Measurements from ENCODE around the gene DPP8. TPM values are rescaled to one million over a fixed set of nuclear protein-coding genes. Genes with fewer than 3 reads are reported as not detected.

The DPP8 gene
- total RNA-seq, 1 donor from 2014 or later: 28.2 TPM

GRCh38 chr15:65424683-65425082, 92.8 kb downstream of the DPP8 start:
- DNase-seq (ENCODE audit: low spot score): no peak

- DNase-seq (ENCODE audit: low spot score): peak; percentile 31
These were observed 93.4 kb downstream of the DPP8 start for GRCh38 chr15:65423976-65424679.

GRCh38 chr15:65423150-65423975, 94.1 kb downstream of the DPP8 start:
- DNase-seq (ENCODE audit: low spot score): no peak

- peak; percentile 97 for DNase-seq (ENCODE audit: low spot score)
These were observed 95.9 kb downstream of the DPP8 start for GRCh38 chr15:65421360-65422215.

- DNase-seq (ENCODE audit: low spot score): no peak
These were observed 96.5 kb downstream of the DPP8 start for GRCh38 chr15:65420975-65421359.

GRCh38 chr15:65418596-65418995, 98.9 kb downstream of the DPP8 start:
- DNase-seq (ENCODE audit: low spot score): no peak

GRCh38 chr15:65416845-65417416, 100.6 kb downstream of the DPP8 start:
- peak; percentile 72 for DNase-seq (ENCODE audit: low spot score)

- peak; percentile 84 for DNase-seq (ENCODE audit: low spot score)
These were observed 102.5 kb downstream of the DPP8 start for GRCh38 chr15:65414841-65415621.

- DNase-seq (ENCODE audit: low spot score): no peak
These were observed 103.7 kb downstream of the DPP8 start for GRCh38 chr15:65413760-65414144.

- DNase-seq (ENCODE audit: low spot score): no peak
These were observed 104.3 kb downstream of the DPP8 start for GRCh38 chr15:65413051-65413759.

GRCh38 chr15:65412556-65412955, 104.9 kb downstream of the DPP8 start:
- no peak for DNase-seq (ENCODE audit: low spot score)

- no peak for DNase-seq (ENCODE audit: low spot score)
These were observed 105.9 kb downstream of the DPP8 start for GRCh38 chr15:65411465-65412071.

GRCh38 chr15:65410972-65411371, 106.5 kb downstream of the DPP8 start:
- DNase-seq (ENCODE audit: low spot score): no peak

- DNase-seq (ENCODE audit: low spot score): no peak
These were observed 107.5 kb downstream of the DPP8 start for GRCh38 chr15:65410036-65410435.

GRCh38 chr15:65409036-65409631, 108.4 kb downstream of the DPP8 start:
- DNase-seq (ENCODE audit: low spot score): no peak

GRCh38 chr15:65408324-65409035, 109.0 kb downstream of the DPP8 start:
- DNase-seq (ENCODE audit: low spot score): no peak

- DNase-seq (ENCODE audit: low spot score): no peak
These were observed 111.0 kb downstream of the DPP8 start for GRCh38 chr15:65406424-65407000.

GRCh38 chr15:65405791-65406423, 111.6 kb downstream of the DPP8 start:
- peak; percentile 88 for DNase-seq (ENCODE audit: low spot score)

Measured in umbilical cord (tissue), 2 donors.